ENCODE data around the gene PKN1. TPM values are rescaled to one million over a fixed set of nuclear protein-coding genes. Genes with fewer than 3 reads are reported as not detected.

Gene PKN1
- total and polyA plus RNA-seq, 2 donors (not counting 1 experiment from before 2014, with no cell fraction given): 114 to 171 TPM

DNA sequence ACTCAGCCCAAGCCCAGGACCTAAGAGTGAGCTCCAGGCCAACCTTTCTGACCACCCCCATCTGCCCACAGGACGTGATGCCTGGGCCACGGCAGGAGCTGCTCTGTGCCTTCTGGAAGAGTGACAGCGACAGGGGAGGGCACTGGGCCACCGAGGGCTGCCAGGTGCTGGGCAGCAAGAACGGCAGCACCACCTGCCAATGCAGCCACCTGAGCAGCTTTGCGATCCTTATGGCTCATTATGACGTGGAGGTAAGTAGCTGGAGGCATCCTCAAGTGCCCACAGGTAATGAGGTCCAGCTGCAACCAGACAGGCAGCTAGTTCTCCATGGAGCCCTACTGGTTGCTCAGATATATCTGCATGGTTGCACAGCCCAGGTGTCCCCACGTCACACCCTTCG is 28.8 kb upstream of the PKN1 start:
- Mint-ChIP-seq H3K9me3 (ENCODE audit: insufficient read depth) (no peaks in the 10 kb centered on the region), H3K27ac (peak overlapping the region; percentile 82), H3K4me3 (no peak overlapping the region), H3K27me3 (no peaks in the 10 kb centered on the region), H3K4me1 (peaks cover 36% of the 10 kb centered on the region)
- H3K4me1 ChIP-seq (ENCODE audit: control insufficient read depth in 2 of 2, insufficient read depth in 2 of 2, low read length in 2 of 2): peaks cover 7 to 39% of the 10 kb centered on the region in 2 donors
- ATAC-seq (ENCODE audit: low read depth): no peak
- H3K9me3 ChIP-seq (ENCODE audit: control extremely low read depth in 1 of 3, control insufficient read depth in 2 of 3, insufficient read depth in 1 of 3, low read length in 2 of 3): peaks cover 0 to 11% (median 0%) of the 10 kb centered on the region in 3 donors
- H3K27me3 ChIP-seq (replicated peaks in 1 of 4; ENCODE audit: control extremely low read depth in 1 of 4, control insufficient read depth in 3 of 4, insufficient read depth in 4 of 4, low read length in 3 of 4): no peaks in the 10 kb centered on the region
- no peak overlapping the region for H3K9ac ChIP-seq (ENCODE audit: low read length)
- intact Hi-C loops (cut with micrococcal nuclease): no loop called here
- peak; percentile 57 for DNase-seq
- TF ChIP-seq EZH2 (IDR thresholded peaks at IDR 0.05; ENCODE audit: borderline replicate concordance, insufficient read depth, low read depth, low read length, poor library complexity, severe bottlenecking): no peak
- TF ChIP-seq, protein P1, sequence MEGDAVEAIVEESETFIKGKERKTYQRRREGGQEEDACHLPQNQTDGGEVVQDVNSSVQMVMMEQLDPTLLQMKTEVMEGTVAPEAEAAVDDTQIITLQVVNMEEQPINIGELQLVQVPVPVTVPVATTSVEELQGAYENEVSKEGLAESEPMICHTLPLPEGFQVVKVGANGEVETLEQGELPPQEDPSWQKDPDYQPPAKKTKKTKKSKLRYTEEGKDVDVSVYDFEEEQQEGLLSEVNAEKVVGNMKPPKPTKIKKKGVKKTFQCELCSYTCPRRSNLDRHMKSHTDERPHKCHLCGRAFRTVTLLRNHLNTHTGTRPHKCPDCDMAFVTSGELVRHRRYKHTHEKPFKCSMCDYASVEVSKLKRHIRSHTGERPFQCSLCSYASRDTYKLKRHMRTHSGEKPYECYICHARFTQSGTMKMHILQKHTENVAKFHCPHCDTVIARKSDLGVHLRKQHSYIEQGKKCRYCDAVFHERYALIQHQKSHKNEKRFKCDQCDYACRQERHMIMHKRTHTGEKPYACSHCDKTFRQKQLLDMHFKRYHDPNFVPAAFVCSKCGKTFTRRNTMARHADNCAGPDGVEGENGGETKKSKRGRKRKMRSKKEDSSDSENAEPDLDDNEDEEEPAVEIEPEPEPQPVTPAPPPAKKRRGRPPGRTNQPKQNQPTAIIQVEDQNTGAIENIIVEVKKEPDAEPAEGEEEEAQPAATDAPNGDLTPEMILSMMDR (IDR thresholded peaks at IDR 0.05): no peak
- no peaks in the 10 kb centered on the region for H3K79me2 ChIP-seq (ENCODE audit: control insufficient read depth, insufficient read depth, low read length)
- POLR2A ChIA-PET: interaction anchor here (0.7 to 1.3 kb wide), 5 partner anchors 12 to 64 kb away, joined by 4 to 8 read pairs (median 5); no protein-coding TSS in a partner anchor
- H3K27ac ChIP-seq (ENCODE audit: low read length in 2 of 2): no peak overlapping the region
- no peak overlapping the region for H3K4me2 ChIP-seq (replicated peaks; ENCODE audit: low read depth, low read length, poor library complexity, severe bottlenecking)
- CTCF ChIA-PET: interaction anchor here (0.7 to 8.9 kb wide), 9 partner anchors 12 to 1388 kb away, joined by 3 to 213 read pairs (median 11); partner anchors contain the start of genes ADGRE5 and ASF1B
- WGBS (ENCODE audit: insufficient coverage): 86% methylated on average over 9 of the region's 9 CpGs
- H2AFZ ChIP-seq (ENCODE audit: insufficient read depth, low read depth, low read length, poor library complexity, severe bottlenecking): no peak overlapping the region
- H3K4me3 ChIP-seq (ENCODE audit: control extremely low read depth in 1 of 5, extremely low read depth in 1 of 5, insufficient read depth in 1 of 5, low read depth in 2 of 5, low read length in 4 of 5): no peak overlapping the region
- peaks cover 2 to 72% of the 10 kb centered on the region in 2 experiments for H3K36me3 ChIP-seq (replicated peaks in 1 of 2; ENCODE audit: control extremely low read depth in 1 of 2, control insufficient read depth in 1 of 2, extremely low read depth in 1 of 2, insufficient read depth in 2 of 2, low read length in 1 of 2)
- peaks cover 31% of the 10 kb centered on the region for H4K20me1 ChIP-seq (ENCODE audit: control insufficient read depth, insufficient read depth, low read length, poor library complexity, severe bottlenecking)

DNA sequence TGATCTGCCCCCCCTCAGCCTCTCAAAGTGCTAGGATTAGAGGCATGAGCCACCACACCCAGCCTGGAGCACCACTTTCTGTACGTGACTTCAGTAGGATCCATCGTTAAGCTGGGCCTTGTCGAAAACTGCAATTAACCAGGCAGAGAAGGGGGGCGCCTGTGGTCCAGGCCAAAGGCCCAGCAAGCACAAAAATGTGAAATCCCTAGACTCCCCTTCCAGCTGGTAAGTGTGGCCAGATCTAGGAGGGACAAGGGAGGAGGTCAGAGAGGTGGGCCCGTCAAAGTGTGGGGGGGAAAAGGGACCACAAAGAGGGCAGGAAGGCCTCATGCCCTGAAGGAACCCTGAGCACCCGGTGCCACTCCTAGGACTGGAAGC is 27.7 kb upstream of the PKN1 start:
- peaks cover 42% of the 10 kb centered on the region for H3K4me1 Mint-ChIP-seq
- Histone ChIP-seq H3K4me2 (replicated peaks; ENCODE audit: low read depth, low read length, poor library complexity, severe bottlenecking) (peak overlapping the region; percentile 63), H3K9ac (ENCODE audit: low read length) (no peak overlapping the region), H3K9me3 (ENCODE audit: control extremely low read depth in 1 of 3, control insufficient read depth in 2 of 3, insufficient read depth in 1 of 3, low read length in 2 of 3) (peaks cover 0 to 11% (median 0%) of the 10 kb centered on the region in 3 donors), H3K4me1 (ENCODE audit: control insufficient read depth in 2 of 2, insufficient read depth in 2 of 2, low read length in 2 of 2) (peaks cover 7 to 39% of the 10 kb centered on the region in 2 donors), H3K4me3 (ENCODE audit: control extremely low read depth in 1 of 5, extremely low read depth in 1 of 5, insufficient read depth in 1 of 5, low read depth in 2 of 5, low read length in 4 of 5) (no peak overlapping the region), H3K79me2 (ENCODE audit: control insufficient read depth, insufficient read depth, low read length) (peaks cover 6% of the 10 kb centered on the region), H4K20me1 (ENCODE audit: control insufficient read depth, insufficient read depth, low read length, poor library complexity, severe bottlenecking) (peaks cover 42% of the 10 kb centered on the region), H3K36me3 (replicated peaks in 1 of 2; ENCODE audit: control extremely low read depth in 1 of 2, control insufficient read depth in 1 of 2, extremely low read depth in 1 of 2, insufficient read depth in 2 of 2, low read length in 1 of 2) (peaks cover 2 to 80% of the 10 kb centered on the region in 2 experiments), H2AFZ (ENCODE audit: insufficient read depth, low read depth, low read length, poor library complexity, severe bottlenecking) (no peak overlapping the region), H3K27me3 (replicated peaks in 1 of 4; ENCODE audit: control extremely low read depth in 1 of 4, control insufficient read depth in 3 of 4, insufficient read depth in 4 of 4, low read length in 3 of 4) (no peaks in the 10 kb centered on the region), H3K27ac (ENCODE audit: low read length in 2 of 2) (peak overlapping the region in 1 of 2 donors; percentile 11)
- no peaks in the 10 kb centered on the region for H3K9me3 Mint-ChIP-seq (ENCODE audit: insufficient read depth)
- TF ChIP-seq EZH2 (IDR thresholded peaks at IDR 0.05; ENCODE audit: borderline replicate concordance, insufficient read depth, low read depth, low read length, poor library complexity, severe bottlenecking): no peak
- TF ChIP-seq, protein P1 (IDR thresholded peaks at IDR 0.05): no peak
- CTCF ChIA-PET: interaction anchor here (0.6 to 8.9 kb wide), 12 partner anchors 11 to 268 kb away, joined by 3 to 213 read pairs (median 13); partner anchors contain the start of genes ADGRE5 and ASF1B
- H3K4me3 Mint-ChIP-seq: no peak overlapping the region
- ATAC-seq (ENCODE audit: low read depth) (no peak), DNase-seq (no peak)
- POLR2A ChIA-PET: interaction anchor here (0.8 to 2.1 kb wide), 8 partner anchors 13 to 57 kb away, joined by 3 to 17 read pairs (median 5); partner anchors contain the start of gene ADGRE5
- H3K27me3 Mint-ChIP-seq: no peaks in the 10 kb centered on the region
- intact Hi-C loops (cut with micrococcal nuclease): no loop called here
- 100% methylated on average over 5 of the region's 6 CpGs for WGBS (ENCODE audit: insufficient coverage)
- H3K27ac Mint-ChIP-seq: peak overlapping the region; percentile 81

Measured in B cell (primary cell).